Nasal cavity respiratory epithelium epithelial cell of viscerocranial mucosa (primary cell): ENCODE data around the gene PAK1IP1. TPM values are rescaled to one million over a fixed set of nuclear protein-coding genes. Genes with fewer than 3 reads are reported as not detected.

Experiments used
- total RNA-seq: library from RNA; depleted of rRNA; stranded (reverse); fragments of >200 nt; gene quantifications from 2 replicates; pipeline ENCODE4 v1.2.3, GENCODE V29; 2014

PAK1IP1 gene
- 28.5 and 28.7 TPM in 2 replicates for total RNA-seq

GRCh38 chr6:10694302-10695085, at the start of gene PAK1IP1, which contains the start of gene C6orf52:
PAK1IP1 (plus strand) TSS chr6:10694972; CDS start chr6:10694986, 14 bp downstream.
C6orf52 (minus strand) TSS chr6:10694616; CDS start chr6:10687550, 7,066 bp downstream.

GRCh38 chr6:10722820-10723566, 28.2 kb downstream of the PAK1IP1 start, which contains the start of gene TMEM14C:
TMEM14C (plus strand) TSS chr6:10723070; CDS start chr6:10724614, 1,544 bp downstream.

GRCh38 chr6:10747251-10747972, 52.6 kb downstream of the PAK1IP1 start, which contains the start of gene TMEM14B:
TMEM14B (plus strand) TSS chr6:10747805; CDS start chr6:10749246, 1,441 bp downstream.

Other genes with a start within 250 kb of the PAK1IP1 start
- 16.7 and 28.7 TPM in 2 replicates for gene GCNT2, start 173.6 kb upstream of the PAK1IP1 start, total RNA-seq
- 1.4 and 2.1 TPM in 2 replicates for gene C6orf52, start 356 bp upstream of the PAK1IP1 start, total RNA-seq
- gene TMEM14C, start 28.1 kb downstream of the PAK1IP1 start, total RNA-seq = 82.4 and 117 TPM in 2 replicates
- gene TMEM14B, start 52.8 kb downstream of the PAK1IP1 start, total RNA-seq = 43.7 and 55.7 TPM in 2 replicates
- under 0.01 TPM in 1 of 2 replicates, not detected in the other for gene MAK, start 143.6 kb downstream of the PAK1IP1 start, total RNA-seq
- not detected in 2 replicates for gene GCM2, start 187.1 kb downstream of the PAK1IP1 start, total RNA-seq
- 0.85 and 2.4 TPM in 2 replicates for gene SYCP2L, start 192.1 kb downstream of the PAK1IP1 start, total RNA-seq